Myocyte (in vitro differentiated cells): ENCODE data around the gene PIF1. TPM values are rescaled to one million over a fixed set of nuclear protein-coding genes. Genes with fewer than 3 reads are reported as not detected.
"Not testable (repeated sequence)": the region's sequence is repeated elsewhere in the genome, so short reads cannot be mapped to it uniquely, and the experiment has no call there.

Experiments
- DNase-seq: peaks from one replicate; pipeline ENCODE4 v3.0.0-alpha.2; 2012; ENCODE audit warnings: low read depth
- total RNA-seq: library from RNA; depleted of rRNA; stranded (reverse); fragments of >200 nt; gene quantifications from 2 replicates; pipeline ENCODE4 v1.2.3, GENCODE V29; 2014

The PIF1 gene
- total RNA-seq, 1 donor from 2014 or later = 8.9 TPM

- DNase-seq = peak; percentile 88
Observed at GRCh38 chr15:64847876-64848716, 22.6 kb upstream of the PIF1 start.

DNA sequence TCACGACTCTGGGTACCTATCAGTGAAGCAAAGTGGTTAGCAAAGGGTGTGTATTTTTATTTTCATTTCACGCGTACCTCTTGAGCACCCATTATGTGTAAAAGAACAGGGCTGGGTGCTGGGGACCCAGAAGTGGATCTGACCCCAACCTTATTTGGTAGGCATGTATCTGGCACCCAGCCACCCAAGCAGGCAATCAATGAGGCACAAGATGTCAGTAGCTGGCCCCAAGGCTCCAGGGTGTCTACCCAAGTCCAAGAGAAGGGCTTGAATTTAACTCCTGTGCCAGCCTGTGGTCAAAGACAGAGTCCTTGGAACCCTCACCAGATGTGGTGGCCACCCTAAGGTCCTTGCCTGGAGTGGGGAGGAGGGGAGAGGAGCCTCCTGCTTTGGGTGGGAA, 22.0 kb upstream of the PIF1 start:
- no peak for DNase-seq

- DNase-seq = no peak
Observed at GRCh38 chr15:64847016-64847415, 21.6 kb upstream of the PIF1 start.

DNA sequence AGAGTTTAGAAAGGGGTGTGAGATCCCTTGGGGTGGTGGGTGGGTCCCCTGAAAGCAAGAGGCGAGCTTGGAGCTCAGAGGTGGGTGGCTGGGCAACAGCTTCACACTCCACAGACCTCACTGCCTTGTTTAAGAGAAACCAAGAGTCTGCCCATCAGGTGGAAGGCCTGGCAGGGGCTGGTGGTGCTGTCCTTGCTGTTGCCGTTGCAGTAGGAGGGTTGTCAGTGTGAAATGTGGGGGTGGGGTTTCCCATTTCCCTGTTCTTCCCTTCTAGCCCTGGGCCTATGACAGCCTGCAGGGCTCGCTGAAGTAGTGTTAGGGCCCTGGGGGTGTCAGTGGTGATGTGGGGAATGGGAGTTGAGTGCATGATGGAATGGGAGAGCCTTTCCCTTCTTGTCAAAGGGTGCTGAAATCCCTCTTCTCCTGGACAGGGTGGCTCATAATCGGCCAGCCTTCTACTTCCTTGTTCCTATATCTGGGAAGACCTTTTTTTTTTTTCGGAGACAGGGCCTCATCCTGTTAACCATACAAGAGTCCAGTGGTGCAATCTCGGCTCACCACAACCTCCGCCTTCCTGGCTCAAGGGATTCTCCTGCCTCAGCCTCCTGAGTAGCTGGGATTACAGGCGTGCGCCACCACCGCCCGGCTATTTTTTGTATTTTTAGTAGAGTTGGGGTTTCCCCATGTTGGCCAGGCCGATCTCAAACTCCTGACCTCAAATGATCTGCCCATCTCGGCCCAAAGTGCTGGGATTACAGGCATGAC, 20.6 kb upstream of the PIF1 start:
- no peak for DNase-seq

DNA sequence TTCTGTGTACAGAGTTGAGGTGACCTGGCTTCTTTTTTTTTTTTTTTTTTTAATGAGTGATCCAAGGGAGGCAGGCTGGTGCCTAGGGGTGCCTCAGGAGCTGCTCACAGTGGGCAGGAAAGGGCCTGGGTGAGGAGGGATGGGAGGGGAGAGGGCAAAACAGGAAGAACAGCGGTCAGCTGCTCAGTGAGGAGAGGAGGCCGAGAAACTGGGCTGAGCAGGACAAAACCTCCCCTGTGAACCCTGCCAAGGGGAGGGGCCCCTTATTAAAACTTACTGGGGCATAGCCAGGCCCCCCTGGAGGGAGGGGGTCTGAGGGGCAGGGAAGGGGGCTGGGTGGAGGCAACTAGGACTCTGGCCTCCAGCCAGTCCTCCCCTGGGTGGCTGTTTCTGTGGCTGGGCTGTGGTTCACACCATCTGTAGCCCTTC, 19.8 kb upstream of the PIF1 start:
- DNase-seq = peak; percentile 59

DNA sequence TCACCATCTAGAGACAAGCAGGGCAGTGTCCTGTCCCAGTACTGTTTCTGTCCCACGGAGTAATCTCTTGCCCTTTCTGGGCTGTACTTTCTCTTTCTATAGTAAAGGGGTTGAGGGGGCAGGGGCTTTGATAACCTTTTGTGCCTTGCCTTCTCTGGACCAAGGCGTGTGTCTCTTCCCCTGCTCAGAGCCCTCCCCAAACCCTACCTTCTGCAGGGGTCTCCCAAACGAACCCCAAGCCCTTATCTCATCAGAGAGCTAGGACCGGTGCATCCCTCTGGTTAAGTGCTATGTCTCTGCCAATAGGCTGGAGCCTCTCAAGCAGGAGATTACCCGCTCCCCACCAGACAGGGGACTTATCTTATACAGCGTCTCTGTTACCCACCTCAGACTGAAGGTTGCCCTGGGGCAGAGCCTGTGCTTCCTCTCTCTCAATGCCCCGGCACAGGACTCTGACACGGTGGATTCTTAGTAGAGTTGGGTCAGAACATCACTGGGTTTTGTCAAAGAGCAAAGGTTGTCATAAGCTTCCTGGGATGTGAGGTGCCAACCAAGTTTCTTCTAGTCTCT, 19.2 kb upstream of the PIF1 start:
- no peak for DNase-seq

DNA sequence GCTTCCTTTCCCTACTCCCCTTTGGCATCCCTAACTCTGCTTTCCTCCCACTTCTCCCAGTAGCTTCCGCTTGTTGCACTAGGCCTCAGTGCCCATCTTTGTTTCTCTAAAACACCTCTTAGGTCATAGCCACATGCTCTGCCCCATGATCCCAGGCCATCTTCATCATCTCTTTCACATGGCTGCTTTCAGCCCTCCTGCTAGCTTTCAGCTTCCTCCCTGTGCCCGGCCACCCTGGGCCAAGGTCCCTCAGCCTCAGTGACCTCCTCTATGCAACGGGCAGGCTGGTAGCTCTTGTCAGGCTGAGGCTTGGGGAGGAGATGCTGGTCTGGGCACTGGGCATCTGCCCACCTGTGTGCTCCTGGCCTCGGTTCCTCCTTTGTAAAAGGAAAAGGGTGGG, 18.5 kb upstream of the PIF1 start:
- DNase-seq = no peak

- peak; percentile 56 for DNase-seq
Observed at GRCh38 chr15:64842986-64843561, 17.6 kb upstream of the PIF1 start.

DNA sequence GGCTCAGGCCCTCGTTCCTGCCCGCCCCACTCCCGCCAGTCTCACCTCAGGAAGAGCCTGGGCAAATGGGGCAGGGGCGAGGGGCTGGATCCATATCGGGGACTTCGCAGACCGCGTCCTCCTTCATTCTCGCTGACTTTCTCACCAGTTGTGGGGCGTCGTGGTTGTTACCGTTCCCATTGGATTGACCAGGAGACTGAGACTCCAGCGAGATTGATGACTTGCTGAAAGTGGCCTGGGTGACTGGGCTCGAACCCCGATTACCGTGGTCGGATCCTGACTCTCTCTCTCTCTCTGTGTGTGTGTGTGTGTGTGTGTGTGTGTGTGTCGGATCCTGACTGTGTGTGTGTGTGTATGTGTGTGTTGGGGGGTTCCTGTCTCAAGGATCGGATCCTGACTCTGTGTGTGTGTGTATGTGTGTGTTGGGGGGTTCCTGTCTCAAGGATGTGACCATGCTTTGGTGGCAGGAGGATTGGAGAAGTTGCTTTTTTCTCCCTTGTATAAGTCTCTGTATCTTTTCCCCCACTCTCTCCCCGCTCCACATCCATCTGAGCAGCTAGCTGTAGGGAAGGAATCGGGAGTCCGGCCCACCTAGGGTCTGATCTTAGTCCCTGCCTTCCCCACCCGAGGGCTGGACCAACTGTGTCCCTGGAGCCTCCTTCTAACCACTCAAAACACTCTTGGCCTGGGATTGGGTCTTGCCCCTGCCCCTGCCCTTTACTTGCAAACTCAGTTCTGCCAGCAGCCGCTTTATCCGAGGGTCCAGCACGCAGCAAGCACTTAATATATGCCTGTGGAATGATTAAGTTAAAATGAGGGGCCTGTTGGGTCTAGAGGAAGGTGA, 16.9 kb upstream of the PIF1 start:
- DNase-seq = peak; percentile 60

DNA sequence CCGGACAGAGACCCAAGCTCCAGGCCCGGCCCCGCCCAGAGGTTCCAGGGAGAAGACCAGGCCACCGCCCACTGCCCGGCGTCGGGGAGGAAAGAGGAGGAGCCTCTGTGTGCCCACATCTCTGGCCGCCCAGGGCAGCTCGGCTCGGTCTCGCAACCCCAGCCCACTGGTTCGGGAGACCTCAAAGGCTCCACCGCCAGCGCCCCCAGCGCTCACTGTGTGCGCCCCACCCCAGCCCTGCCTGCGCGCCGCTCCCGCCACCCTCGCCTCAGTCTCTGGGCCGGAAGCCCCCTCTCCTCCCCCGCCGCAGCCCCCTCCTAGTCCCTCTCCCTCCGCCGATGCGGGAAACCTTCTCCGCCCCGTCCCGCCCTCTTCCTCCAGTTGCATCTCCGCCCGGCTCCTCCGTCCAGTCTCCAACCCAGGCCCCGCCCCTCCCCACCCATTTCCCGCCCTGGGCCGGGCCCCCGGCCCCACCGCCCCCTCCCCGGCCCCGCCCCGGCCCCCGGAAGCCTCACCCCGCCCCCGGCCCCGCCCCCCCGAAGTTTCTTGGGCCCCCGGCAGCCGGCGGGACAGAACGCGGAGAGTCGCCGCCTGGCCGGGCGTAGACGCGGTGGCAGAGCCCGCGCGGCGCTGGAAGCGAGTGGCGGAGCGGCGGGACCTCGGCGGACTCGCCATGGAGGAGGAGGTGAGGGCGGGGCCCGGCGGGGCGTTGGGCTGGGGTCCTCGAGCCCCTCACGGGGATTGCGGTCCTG, 16.1 kb upstream of the PIF1 start, which contains the start of gene PLEKHO2:
TSS of gene PLEKHO2 (plus strand) at position 572 of the 752 bp plus-strand sequence. CDS start at position 674, 102 bp downstream.
- DNase-seq = peak; percentile 96

- DNase-seq = no peak
Observed at GRCh38 chr15:64841060-64841343, 15.6 kb upstream of the PIF1 start.

- no peak for DNase-seq
Observed at GRCh38 chr15:64837502-64837901, 12.1 kb upstream of the PIF1 start.

GRCh38 chr15:64836023-64836536, 10.6 kb upstream of the PIF1 start:
- no peak for DNase-seq

DNA sequence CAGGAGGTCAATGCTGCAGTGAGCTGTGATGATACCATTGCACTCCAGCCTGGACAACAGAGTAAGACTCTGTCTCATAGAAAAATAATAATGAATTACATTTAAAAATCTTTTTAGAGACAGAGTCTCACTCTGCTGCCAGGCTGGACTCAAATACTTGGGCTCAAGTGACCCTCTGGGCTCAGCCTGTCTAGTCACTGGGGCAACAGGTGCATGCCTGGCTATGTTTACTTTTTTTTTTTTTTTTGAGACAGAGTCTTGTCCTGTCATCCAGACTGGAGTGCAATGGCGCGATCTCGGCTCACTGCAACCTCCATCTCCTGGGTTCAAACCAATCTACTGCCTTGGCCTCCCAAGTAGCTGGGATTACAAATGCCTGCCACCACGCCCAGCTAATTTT, 8.2 kb upstream of the PIF1 start:
- peak; percentile 51 for DNase-seq

DNA sequence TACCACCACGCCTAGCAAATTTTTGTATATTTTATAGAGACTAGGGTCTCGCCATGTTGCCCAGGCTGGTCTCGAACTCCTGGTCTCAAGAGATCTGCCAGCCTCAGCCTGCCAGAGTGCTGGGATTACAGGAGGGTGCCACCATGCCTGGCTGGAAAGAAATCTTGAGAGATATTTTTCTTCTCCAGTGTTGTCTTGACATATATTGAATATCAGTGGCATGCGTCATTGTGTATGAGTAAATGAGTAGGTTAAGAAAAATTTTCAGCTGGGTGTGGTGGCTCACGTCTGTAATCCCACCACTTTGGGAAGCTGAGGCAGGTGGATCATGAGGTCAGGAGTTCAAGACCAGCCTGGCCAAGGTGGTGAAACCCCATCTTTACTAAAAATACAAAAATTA, 3.5 kb upstream of the PIF1 start:
- no peak for DNase-seq

GRCh38 chr15:64824929-64825430, 467 bp downstream of the PIF1 start:
- DNase-seq = no peak

GRCh38 chr15:64816452-64816851, 9.0 kb downstream of the PIF1 start:
- no peak for DNase-seq

- not testable (repeated sequence) for DNase-seq
Observed at GRCh38 chr15:64814965-64815364, 10.5 kb downstream of the PIF1 start.

- DNase-seq = not testable (repeated sequence)
Observed at GRCh38 chr15:64814283-64814682, 11.2 kb downstream of the PIF1 start.

- DNase-seq = peak; percentile 50
Observed at GRCh38 chr15:64813075-64813474, 12.4 kb downstream of the PIF1 start.
